ENCODE results near the gene POLR2E.

GRCh38 chr19:1116726-1117581, 21.8 kb upstream of the POLR2E start:
- TF ChIP-seq CTCF (conservative IDR thresholded peaks at IDR 0.05; ENCODE audit: low read depth, low read length) (no peak), EZH2 (IDR thresholded peaks at IDR 0.05; ENCODE audit: borderline replicate concordance, low read depth, low read length, poor library complexity, severe bottlenecking) (no peak)

All from A673 (cell line).